Occipital lobe (tissue), 2 donors: ENCODE measurements around the gene KRT80. TPM values are rescaled to one million over a fixed set of nuclear protein-coding genes. Genes with fewer than 3 reads are reported as not detected.

Experiments
- DNase-seq: peaks from one replicate; lab custom pipeline; 2025; lab: John Stamatoyannopoulos, UW
- total RNA-seq: library from RNA; depleted of rRNA; stranded (reverse); fragments of >200 nt; gene quantifications from one replicate; pipeline ENCODE4 v1.2.3, GENCODE V29; 2014

Gene KRT80
- total RNA-seq, 1 donor from 2014 or later = not detected

DNA sequence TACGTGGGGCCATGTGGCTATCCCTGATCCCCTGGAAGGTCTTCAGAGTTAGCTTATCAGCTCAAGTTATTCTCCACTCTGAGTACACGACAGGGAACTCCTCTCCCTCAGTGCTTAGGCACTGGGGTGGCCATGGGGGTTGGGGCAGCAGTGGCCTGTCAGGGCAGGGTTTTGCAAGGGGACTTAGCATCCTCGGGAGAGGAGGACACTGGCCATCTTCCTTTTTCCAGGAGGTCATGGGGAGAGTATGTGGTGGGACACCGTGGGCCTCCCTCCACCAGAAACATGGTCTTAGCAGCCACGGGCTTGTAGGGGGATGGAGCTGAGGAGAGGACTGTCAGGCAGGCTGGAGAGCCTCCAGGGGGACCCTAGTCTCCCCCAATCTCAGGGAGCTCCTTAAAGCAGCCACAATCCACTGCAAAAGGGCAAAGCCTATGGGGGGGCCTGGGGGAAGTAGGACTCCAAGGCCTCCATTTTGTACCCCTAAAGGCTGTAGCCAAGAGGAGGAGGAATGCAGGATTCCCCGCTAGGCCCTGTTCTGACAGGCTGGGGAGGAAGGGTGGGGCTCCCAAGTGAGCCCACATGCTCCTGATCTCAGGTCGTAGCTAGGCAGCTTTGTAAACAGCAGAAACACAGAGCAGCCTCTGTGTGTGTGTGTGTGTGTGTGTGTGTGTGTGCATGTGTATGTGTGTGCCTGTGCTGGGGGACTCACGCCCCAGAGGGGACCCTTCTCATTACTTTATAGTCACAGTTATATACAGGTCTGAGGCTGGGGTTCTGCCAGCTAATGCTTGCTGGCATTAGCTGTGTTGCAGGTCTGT, 36.6 kb downstream of the KRT80 start:
- no peak for DNase-seq

DNA sequence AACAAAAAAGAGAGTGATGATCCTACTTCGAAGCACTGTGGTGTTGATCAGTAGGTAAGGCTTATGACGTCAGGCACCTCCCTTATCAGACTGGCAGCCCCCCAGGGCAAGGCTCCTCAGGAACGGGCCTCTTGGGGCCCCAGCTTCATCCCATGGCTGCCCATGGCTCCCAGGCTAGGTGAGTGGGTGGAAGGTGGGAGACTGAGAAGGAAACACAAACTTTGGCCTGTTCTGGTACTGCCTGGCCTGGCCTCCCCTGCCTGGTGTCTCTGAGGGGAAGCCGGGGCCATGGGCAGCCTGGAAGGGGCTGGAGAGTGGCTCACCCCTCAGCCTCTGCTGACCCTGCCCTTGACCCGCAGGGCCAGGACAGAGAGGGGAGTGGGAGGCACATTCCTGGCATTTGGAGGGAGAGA, 38.9 kb downstream of the KRT80 start:
- no peak for DNase-seq

DNA sequence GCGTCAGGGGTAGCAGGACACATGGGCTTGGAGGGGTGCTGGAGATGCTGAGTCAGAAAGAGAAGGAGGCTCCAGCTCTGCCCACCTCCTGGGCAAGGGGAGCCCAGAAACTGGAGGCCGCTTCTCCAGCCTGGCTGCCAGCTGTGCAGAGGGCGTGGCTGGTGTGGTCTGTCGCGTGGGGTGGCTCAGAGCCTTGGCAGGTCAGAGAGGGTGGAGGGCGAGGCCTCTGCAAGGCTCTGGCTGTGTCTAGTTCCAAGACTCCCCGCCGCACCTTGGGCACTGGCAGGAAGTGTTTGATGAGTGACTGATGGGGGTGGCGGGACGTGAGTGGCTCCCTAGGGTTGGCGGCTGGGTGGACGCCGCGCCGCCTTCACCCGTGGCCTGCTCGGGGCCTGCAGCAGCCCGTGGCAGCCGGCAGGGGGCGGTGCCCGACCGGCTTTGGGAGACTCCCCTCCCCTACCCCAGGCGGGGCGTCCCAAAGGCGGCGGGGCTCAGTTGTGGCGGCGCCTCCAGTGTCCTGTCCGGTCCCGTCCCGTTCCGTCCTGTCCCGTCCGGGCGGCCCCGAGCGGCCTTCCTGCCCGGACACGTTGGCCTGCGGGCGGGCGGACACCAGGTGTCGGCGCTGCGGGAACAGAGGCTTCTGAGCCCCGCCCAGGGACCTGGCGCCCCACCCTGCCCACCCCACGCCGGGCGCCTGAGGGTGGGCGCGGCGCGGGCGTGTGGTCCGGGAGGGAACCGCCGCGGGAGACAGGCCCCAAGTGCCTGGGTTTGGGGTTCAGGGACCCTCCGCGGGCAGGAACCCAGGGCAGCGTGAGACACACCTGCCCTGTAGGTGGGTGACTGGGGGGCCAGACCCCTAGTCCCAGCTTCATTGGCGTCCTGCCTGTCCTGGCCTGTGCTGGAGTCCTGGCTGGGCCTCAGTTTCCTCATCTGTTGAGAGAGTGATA, 39.7 kb downstream of the KRT80 start:
- DNase-seq = no peak

DNA sequence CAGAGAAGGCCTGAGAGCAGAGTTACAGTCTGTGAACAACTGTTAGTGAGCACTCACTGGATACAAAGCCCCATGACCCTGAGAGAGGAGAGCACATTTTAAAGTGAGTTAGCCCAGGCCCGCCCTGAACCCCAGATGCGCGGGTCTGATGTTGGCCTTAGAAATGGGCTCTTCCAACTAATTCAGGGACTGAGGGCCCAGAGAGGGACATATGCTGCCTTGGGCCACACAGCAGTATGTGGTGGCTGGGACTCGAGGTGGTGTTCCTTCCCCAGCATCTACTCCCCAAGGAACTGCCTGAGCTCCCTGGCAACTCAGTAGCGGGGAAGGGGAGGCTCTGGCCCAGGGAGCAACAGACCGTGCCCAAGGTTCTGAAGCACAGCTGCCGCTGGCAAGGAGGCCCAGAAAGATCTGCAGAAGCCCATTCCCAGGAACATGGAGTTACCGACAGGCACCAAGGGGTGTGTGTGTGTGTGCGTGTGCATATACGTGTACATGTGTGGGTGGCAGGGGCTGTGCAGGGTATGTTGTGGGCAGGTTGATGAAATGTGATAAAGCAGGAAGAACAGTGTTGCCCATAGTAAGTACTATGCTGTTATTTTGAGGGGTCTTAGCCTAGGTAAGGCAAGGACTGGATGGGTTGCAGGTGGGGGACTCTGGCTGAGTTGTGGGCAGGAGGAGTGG, 40.5 kb downstream of the KRT80 start:
- no peak for DNase-seq

DNA sequence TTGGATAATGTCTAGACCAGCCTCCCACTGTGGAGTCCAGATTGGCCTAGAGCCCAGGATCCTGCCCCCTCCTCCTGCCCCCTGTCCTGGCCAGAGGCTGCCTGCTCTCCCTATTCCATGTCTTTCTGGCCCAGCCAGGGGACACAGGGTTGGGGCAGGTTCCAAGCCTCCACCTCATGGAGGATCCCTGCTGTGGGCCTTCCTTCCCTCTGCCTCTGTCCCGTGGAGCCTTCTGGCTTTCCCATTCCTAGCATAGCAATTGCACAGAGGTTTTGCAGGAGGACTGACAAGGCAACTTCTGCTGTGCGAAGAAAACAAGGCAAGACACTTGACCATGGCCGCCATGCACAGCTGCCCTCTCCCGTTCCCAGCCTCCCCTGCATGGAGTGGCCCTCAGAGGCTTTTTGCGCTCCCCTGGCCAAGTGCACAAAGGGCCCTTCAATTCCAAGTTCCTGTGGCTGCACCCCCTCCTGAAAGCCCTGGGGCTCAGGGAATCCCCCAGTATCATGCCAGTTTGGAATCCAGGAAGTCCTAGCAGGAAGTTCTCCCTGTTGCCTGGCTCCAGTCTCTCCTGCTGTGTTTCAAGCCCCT, 42.1 kb downstream of the KRT80 start:
- DNase-seq = no peak

DNA sequence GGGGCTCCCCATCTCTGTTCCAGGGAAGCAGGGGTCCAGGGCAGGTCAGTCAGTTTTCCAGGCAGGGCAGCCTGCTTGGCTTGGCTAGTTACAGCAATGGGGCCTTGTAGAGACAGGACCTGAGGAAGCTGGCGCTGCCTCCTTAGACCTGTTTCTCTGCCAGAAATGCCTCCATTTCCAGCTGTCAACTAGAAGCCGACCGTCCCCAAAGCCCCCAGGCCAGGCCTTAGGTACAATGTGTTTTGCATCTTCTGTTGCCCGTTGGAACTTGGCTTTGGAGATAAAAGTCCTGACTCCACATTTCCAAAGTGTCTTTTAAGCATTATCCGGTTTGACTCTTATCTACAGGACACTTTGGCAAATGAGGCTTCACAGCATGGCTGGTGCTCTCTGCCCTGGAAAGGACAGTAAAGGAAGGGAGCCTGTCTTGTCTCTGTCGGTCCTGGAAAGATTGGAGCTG, 42.6 kb downstream of the KRT80 start:
- no peak for DNase-seq

DNA sequence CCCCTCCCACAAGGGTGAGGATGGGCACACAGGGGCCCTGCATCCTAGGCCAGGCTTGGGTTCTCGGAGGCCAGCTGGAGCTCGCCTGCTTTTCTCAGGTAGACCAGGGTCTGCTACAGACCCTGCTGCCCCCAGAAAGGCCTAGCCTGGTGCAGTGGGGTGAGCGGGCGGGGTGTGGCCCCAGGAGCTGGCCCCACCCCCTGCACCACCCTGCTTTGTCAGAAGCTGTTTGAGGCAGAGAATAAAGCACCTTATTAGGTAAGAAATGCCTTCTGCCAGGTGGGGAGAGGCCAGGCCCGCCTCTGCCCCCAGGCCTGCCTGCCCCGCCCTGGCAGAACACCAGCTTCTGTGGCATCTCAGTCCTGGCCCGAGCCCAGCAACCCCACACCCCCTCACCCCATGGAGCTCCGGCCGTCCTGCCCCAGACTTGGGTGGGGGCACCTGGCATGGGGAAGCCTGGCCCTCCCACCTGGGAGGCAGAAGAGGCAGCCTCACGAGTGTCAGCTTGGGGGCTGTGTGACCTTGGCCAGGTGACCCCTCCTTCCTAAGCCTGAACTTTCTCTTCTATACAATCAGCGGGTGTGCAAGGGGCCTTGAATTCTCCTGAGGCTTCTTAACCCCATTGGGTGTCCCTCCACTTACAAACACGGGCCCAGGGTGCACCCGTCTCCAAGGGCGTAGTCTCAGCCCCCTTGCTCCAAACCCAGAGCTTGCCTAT, 43.2 kb downstream of the KRT80 start:
- DNase-seq = no peak

DNA sequence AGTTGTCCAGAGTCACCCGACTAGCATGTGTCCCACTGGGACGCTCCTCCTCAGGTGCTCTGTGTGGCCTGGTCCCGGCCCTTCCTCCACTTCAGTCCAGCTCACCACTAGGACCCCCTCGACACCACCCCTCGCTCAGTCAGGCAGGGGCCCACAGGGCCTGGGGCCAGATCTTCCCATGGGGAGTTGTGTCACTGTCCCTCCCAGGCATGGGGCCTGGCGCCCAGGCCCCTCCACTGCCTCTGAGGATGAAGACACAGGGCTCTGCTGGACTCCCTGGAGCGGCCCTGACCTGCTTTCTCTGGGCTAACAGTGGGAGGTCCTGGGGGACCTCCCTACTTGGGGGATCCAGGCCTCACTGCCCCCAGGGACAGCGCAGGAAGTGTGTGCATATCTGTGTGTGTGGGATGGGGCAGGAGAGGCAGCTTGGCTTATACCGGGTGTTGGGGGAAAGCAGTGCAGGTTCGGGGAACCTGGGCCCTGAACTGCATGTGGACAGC, 43.8 kb downstream of the KRT80 start:
- no peak for DNase-seq

DNA sequence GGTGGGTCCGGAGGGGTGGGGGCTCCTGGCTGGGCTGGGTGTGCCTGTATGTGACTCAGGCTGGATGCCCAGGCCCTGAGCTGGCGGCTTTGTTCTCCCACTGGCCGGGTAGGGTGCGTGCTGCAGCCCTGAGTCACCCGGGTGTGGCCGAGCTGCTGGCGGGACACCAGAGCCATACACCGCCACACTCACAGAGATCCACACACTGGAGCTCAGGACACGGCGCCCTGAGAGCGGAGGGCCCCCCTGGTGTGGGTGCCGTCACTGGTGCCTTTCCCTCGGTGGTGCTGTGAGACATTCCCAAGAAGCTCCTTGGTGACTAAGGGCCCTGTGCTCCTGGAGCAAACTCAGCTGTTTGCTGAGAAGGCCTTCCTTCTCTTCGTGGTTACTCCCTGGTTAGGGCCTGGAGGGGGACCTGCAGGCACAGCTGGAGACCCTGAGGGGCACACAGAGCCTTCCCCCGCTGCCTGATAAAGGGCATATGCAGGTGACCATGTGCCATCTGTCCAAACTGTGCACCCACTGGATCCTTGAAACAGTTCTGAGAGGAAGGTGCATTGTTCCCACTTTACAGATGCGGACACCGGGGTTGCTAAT, 44.3 kb downstream of the KRT80 start:
- DNase-seq = no peak

DNA sequence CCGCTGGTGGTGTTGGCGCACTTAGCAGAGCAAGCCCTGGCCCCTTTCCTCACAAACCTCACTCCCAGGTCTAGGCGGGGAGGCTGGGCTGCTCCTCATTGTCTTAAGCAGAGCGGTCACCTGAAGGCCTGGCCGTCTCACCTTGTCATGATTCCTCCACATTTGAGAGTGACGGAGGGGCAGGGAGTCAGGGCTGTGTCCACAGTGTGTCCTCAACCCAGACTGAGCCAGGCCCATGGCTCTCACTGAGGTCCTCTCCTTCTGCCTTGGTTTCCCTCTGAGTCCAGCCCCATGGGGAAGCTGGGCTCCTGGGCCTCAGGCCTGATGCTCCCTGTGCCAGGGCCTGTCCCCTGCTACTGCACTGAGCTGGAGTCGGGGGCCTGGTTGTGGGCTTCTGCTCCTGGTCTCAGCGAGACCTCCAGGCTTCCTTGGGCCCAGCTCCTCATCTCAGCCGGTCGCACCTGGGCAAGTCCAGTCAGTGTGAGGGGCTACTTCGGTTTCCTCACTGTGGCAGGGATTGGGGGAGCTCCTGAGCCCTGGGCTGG, 44.9 kb downstream of the KRT80 start:
- no peak for DNase-seq

DNA sequence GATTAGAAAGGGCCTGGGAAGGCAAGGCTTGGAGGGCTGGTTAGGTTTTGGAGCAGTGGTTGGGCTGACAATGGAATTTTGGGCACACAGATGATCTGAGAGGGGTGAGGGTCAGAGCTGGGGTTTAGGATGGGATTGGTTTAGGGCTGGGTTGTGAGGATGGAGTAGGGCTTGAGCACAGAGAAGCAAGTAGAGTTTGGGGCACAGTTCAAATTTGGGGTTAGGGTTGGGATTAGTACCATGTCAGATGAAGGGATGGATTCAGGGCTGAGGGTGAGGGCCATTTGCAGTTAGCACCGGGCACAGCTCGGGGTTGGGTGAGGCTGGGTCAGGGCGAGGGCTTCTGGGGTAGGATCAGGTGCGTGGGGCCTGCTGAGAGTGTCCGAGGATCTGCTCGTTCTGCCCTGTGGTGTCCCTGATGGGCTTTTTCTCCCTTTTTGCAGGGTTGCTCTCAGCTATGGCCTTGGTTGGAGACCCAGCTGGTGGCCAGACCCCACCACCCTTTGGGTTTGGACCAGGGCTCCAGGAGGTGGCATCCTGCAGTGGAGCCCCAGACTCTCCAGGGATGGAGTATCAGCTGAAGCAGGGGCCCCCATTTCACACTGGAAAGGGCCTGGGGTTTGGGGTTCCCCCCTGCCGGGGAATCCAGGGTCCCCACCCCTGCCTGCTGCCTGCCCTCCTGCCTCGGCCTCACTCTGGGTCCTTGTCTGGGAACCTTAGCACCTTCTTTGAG, 45.6 kb downstream of the KRT80 start:
- no peak for DNase-seq

DNA sequence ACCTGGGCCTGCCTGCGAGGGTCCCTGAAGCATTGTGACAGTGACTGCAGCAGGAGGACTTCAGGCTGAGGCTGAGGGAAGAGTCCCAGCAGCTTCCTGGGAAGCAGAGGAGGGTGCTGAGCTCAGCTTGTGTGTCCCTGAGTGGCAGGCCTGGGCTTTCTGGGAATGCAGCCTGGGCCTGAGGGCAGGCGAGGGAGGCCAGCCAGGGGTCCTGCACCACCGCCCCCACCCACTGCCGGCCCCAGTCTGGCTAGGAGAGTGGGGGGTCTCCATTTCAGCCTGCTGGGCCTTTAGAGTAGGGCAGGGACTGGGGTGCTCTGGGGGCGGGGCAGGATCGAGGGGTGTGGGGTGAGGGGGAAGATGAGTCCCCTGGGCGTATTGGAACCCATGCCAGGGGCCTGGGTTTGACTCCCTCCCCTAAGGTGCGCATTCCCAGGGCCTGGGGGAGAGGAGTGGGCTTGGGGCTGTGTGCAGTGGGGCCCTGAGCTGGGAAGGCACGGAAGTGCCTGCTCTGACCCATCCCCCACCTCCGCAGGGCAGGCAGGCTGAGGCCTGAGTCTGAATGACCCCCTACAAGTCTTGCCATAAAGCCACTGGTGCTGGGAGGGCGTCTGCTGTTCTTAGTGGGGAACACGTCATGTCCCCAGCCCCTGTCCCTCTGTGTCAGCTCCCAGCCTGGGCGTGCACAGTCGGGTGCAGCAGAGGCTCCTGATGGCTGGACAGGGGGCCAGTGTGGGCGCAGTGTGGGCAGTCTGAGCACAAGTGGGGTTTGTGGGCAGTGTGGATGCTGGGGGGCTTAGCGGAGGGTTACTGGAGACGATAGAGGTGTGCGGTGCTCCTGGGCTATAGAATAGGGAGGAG, 46.4 kb downstream of the KRT80 start:
- DNase-seq = no peak

DNA sequence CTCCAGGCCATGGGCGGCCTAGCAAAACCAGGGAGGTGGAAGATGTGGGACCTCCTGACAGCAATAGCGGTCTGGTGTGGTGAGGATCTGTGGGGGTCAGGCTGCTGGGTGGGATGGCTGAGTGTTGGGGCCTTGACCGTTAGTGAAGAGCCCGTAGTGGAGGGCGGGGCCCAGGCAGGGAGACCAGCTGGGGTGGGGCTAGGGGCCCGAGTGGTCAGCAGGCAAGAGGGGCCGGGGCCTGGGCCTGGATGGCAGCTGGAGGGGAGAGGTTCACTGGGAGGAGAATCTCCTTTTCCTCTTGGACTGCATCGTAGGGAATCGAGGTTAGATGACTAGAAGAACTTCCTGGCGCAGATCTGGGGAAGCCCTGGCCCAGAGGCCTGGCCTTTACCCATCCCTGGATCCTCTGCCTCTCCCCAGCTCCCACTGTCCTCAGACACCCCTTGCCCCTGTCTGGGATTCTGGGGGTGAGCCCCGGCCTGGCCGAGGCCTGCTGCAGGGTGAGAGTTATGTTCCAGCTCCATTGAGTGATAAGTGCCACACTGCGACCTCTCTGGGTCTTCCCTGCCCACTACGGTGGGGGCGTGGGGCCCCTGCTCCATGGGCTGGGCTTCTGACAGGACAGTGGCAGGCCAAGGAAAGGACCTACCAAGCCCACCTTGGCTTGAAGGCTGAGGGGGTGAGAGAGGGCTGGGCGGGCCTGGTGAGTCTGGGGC, 47.1 kb downstream of the KRT80 start:
- DNase-seq = no peak

DNA sequence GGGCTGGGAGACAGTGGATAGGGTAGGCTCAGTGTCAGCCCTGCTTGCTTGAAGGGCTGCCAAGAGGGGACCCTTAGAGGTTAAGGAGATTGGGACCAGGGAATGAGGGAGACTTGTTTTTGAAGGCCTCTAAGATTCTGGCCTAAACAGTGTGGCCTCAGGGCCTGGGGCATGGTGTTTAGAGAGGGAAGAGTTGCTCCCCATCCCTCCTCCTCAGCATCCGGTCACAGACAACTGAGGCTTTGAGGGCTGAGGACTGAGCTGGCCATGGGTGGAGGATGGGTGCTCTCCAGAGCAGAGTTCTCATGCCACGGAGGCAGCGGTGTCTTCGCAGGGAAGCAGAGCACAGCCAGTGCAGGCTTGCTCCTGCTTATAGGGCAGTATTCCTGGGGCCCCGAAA, 49.4 kb downstream of the KRT80 start:
- DNase-seq = no peak

DNA sequence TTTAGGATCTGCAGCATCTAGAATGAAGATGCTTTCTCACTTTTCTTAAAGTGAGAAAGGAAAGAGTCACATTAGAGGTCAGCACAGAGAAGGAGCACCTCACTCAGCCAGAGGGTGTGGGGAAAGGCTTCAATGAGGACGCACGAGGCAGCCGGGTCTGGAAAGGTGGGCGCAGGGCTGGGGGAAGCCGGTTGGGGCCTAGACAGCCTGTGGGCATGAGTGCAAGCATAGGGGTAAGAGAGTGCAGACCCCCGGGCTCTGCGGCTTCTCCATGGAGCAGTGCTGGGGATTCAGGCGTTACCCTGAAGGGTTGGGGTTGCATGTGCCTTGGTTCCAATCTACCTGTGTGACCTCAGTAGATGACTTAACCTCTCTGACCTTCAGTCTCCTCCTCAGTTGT, 49.9 kb downstream of the KRT80 start:
- no peak for DNase-seq

DNA sequence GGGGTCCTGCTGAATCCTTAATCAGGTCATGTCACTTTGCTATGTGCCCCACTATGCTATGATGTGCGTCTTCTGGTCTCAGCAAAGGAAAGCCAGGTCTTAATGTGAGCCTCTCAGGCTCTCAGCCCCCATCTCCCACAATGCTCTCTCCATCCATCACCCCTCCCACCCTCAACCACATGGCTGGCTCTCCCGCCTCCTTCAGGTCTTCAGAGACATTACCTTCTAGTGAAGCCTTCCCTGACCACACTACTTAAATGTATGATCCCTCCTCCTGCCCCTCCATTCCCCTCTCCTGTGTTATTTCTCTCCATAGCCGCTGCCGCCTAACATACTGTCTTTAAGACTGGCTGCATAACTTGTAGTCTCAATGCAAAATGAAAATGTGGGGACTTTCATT, 50.5 kb downstream of the KRT80 start:
- no peak for DNase-seq

DNA sequence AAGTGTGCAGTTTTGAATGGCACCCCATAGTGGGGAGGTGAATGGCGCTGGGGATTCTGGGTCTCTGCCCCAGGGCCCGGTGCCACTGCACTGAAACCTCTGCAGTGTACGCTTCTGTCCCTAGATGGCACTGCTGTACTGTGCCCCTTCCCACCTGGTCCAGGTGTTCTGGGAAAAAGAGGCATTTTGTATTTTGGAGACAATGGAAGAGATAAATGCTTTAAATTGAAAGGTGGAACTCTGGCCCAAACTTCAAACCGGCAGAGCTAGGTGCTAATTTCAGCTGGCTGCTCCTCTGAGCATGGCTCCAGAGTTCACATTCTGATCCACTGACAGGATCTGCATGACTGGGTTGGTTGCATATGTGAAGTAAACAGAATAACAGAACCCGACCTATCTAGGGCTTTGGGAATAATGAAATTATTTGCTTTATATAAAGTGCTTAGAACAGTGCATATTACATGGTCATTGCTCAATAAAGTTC, 52.2 kb downstream of the KRT80 start:
- DNase-seq = no peak
